GM12878 (cell line): ENCODE measurements around the gene TOGARAM1. TPM values are rescaled to one million over a fixed set of nuclear protein-coding genes. Genes with fewer than 3 reads are reported as not detected.

Experiments used
- ATAC-seq: fragments of 200-7000 bp; cut with Tn5 transposase; 3 replicates; pipeline ENCODE4 v1.9.1; 2020; ENCODE audit warnings: mild to moderate bottlenecking, moderate library complexity
- BruUV-seq: library from RNA; stranded (reverse); fragments of 400-500 nt; replicated peaks from 2 replicates; lab custom pipeline; 2021; lab: Mats Ljungman, UMichigan
- CTCF ChIA-PET: fragments of 300-600 bp; sonication (Branson Sonifier 250); formaldehyde crosslinking; extraction: SDS; loops from one replicate; lab custom pipeline; 2021; ENCODE audit warnings: inconsistent platforms; lab: Yijun Ruan, JAX
- POLR2A ChIA-PET: fragments of 350-600 bp; formaldehyde crosslinking; extraction: SDS; loops from one replicate; lab custom pipeline; 2021; ENCODE audit warnings: inconsistent platforms; lab: Charles Lee
- RAD21 ChIA-PET: fragments of 300-600 bp; sonication (Branson Sonifier 250); formaldehyde crosslinking; loops from one replicate; lab custom pipeline; 2023; ENCODE audit warnings: antibody characterized with exemption; ENCODE audit not compliant: unreplicated experiment; lab: Charles Lee
- SMC1A ChIA-PET: fragments of 300-600 bp; sonication (Branson Sonifier 250); formaldehyde crosslinking; loops from one replicate; lab custom pipeline; 2023; ENCODE audit not compliant: unreplicated experiment, uncharacterized antibody; lab: Charles Lee
- DNase-seq: peaks from one replicate; pipeline ENCODE4 v3.0.0-alpha.2; 2011; ENCODE audit warnings: low read depth, low spot score
- FAIRE-seq: peaks from 3 replicates; lab custom pipeline; 2011; peaks lifted over from hg19 to GRCh38; lab: Jason Lieb, UNC
- H2AFZ ChIP-seq: 2 replicates; pipeline ENCODE4 v1.6.0; 2011; ENCODE audit warnings: low read depth, low read length, control low read depth; ENCODE audit not compliant: control insufficient read depth
- H3K27ac ChIP-seq: 2 replicates; pipeline ENCODE4 v1.5.1; 2011; ENCODE audit warnings: control low read depth; ENCODE audit not compliant: control insufficient read depth, insufficient read depth
- H3K27me3 ChIP-seq, 2 experiments: replicated peaks in 1 of 2; 2 replicates each; pipeline versions ENCODE4 v1.6.0 to v1.6.1; 2011; ENCODE audit warnings: low read length in 1 of 2; ENCODE audit not compliant: control insufficient read depth in 2 of 2, insufficient read depth in 2 of 2
- H3K36me3 ChIP-seq, 2 experiments: 2 replicates each; pipeline ENCODE4 v1.5.1; 2011; ENCODE audit warnings: low read length in 1 of 2; ENCODE audit not compliant: control insufficient read depth in 2 of 2, insufficient read depth in 2 of 2
- H3K4me1 ChIP-seq: 2 replicates; pipeline ENCODE4 v1.6.1; 2011; ENCODE audit warnings: mild to moderate bottlenecking, low read length, moderate library complexity, mixed read lengths; ENCODE audit not compliant: control insufficient read depth, insufficient read depth
- H3K4me2 ChIP-seq: 2 replicates; pipeline ENCODE4 v1.6.0; 2011; ENCODE audit warnings: control low read depth; ENCODE audit not compliant: control insufficient read depth, insufficient read depth
- H3K4me3 ChIP-seq: fragments of 200-600 bp; sonication (generic); 2 replicates; pipeline ENCODE4 v1.5.1; 2016
- H3K79me2 ChIP-seq: 2 replicates; pipeline ENCODE4 v1.6.0; 2011; ENCODE audit warnings: low read length; ENCODE audit not compliant: control insufficient read depth, insufficient read depth
- H3K9ac ChIP-seq: 2 replicates; pipeline ENCODE4 v1.8.0; 2011; ENCODE audit warnings: low read length, control low read depth, mixed read lengths; ENCODE audit not compliant: control insufficient read depth, insufficient read depth
- H3K9me3 ChIP-seq: replicated peaks from 3 replicates; pipeline ENCODE4 v1.5.1; 2011; ENCODE audit warnings: mild to moderate bottlenecking, low read length; ENCODE audit not compliant: control insufficient read depth, insufficient read depth
- H4K20me1 ChIP-seq: 2 replicates; pipeline ENCODE4 v1.6.0; 2011; ENCODE audit not compliant: control insufficient read depth, insufficient read depth
- E4F1 ChIP-seq: fragments of 450-650 bp; IDR thresholded peaks from 2 replicates; pipeline ENCODE4 v1.6.1; 2018; ENCODE audit warnings: borderline replicate concordance, mild to moderate bottlenecking; ENCODE audit not compliant: partially characterized antibody
- EGR1 ChIP-seq, 2 experiments: IDR thresholded peaks; 1 replicate in 1 of 2; 2 replicates in 1 of 2; pipeline ENCODE4 v1.6.1; 2011 to 2012; ENCODE audit warnings: low read depth in 2 of 2, low read length in 2 of 2, borderline replicate concordance in 1 of 2, mild to moderate bottlenecking in 1 of 2, moderate library complexity in 1 of 2
- GABPA ChIP-seq: IDR thresholded peaks from 2 replicates; pipeline ENCODE4 v1.6.1; 2014; ENCODE audit warnings: antibody characterized with exemption, low read depth, mild to moderate bottlenecking, inconsistent platforms
- HDAC2 ChIP-seq: fragments of 200-600 bp; sonication (generic); IDR thresholded peaks from 2 replicates; pipeline ENCODE4 v1.6.1; 2017
- IKZF1 ChIP-seq: fragments of 450-650 bp; conservative IDR thresholded peaks from 2 replicates; pipeline ENCODE4 v1.6.1; 2017; ENCODE audit warnings: antibody characterized with exemption, mild to moderate bottlenecking
- IKZF2 ChIP-seq, 2 experiments: fragments of 450-650 bp; IDR thresholded peaks; 2 replicates each; pipeline ENCODE4 v1.6.1; 2017; ENCODE audit warnings: mild to moderate bottlenecking in 2 of 2, moderate library complexity in 2 of 2
- KAT2A ChIP-seq: conservative IDR thresholded peaks from 2 replicates; pipeline ENCODE4 v1.6.1; 2011; ENCODE audit warnings: low read depth, low read length; ENCODE audit not compliant: control insufficient read depth
- LARP7 ChIP-seq: fragments of 450-650 bp; IDR thresholded peaks from 2 replicates; pipeline ENCODE4 v1.6.1; 2017; ENCODE audit warnings: mild to moderate bottlenecking
- MXI1 ChIP-seq: fragments of 150-350 bp; IDR thresholded peaks from 2 replicates; pipeline ENCODE4 v1.6.1; 2011; ENCODE audit warnings: low read depth, mild to moderate bottlenecking, inconsistent platforms, low read length, improper control_type of control experiment
- NFXL1 ChIP-seq: fragments of 450-650 bp; IDR thresholded peaks from 2 replicates; pipeline ENCODE4 v1.6.1; 2017; ENCODE audit warnings: antibody characterized with exemption, mild to moderate bottlenecking, borderline replicate concordance
- NR2C2 ChIP-seq: IDR thresholded peaks from 2 replicates; pipeline ENCODE4 v1.6.1; 2011; ENCODE audit warnings: borderline replicate concordance, low read depth; ENCODE audit not compliant: control insufficient read depth, insufficient read length
- NR2F1 ChIP-seq: fragments of 450-650 bp; conservative IDR thresholded peaks from 2 replicates; pipeline ENCODE4 v1.6.1; 2017; ENCODE audit warnings: mild to moderate bottlenecking
- PML ChIP-seq: IDR thresholded peaks from 2 replicates; pipeline ENCODE4 v1.6.1; 2012; ENCODE audit warnings: low read length, inconsistent platforms
- RB1 ChIP-seq: fragments of 450-650 bp; formaldehyde crosslinking; IDR thresholded peaks from 2 replicates; pipeline ENCODE4 v1.6.1; 2017; ENCODE audit warnings: mild to moderate bottlenecking, borderline replicate concordance
- RELA ChIP-seq: fragments of 450-650 bp; IDR thresholded peaks from 2 replicates; pipeline ENCODE4 v1.8.0; 2014; ENCODE audit warnings: borderline replicate concordance; ENCODE audit not compliant: partially characterized antibody
- SMAD5 ChIP-seq: IDR thresholded peaks from 2 replicates; pipeline ENCODE4 v1.6.1; 2016; ENCODE audit warnings: antibody characterized with exemption, low read depth
- TAF1 ChIP-seq: IDR thresholded peaks from 2 replicates; pipeline ENCODE4 v1.6.1; 2011; ENCODE audit warnings: mild to moderate bottlenecking, low read depth, low read length, borderline replicate concordance
- USF1 ChIP-seq: IDR thresholded peaks from 2 replicates; pipeline ENCODE4 v1.6.1; 2011; ENCODE audit warnings: borderline replicate concordance, low read depth, mild to moderate bottlenecking, moderate library complexity, mixed read lengths, low read length; ENCODE audit not compliant: insufficient read depth; ENCODE audit errors: extremely low read length
- YY1 ChIP-seq: IDR thresholded peaks from 2 replicates; pipeline ENCODE4 v1.6.1; 2011; ENCODE audit warnings: low read depth, mild to moderate bottlenecking, low read length
- WGBS: methylation state at CpG from one replicate; pipeline ENCODE4 v1.1.6; 2016; ENCODE audit warnings: low lambda C conversion rate; ENCODE audit not compliant: insufficient replicate concordance, insufficient coverage; ENCODE audit errors: missing lambda C conversion rate; 5-methylcytosine and 5-hydroxymethylcytosine counted together
- in situ Hi-C: fragments of 300-500 bp; cut with MboI; formaldehyde crosslinking; loops from 9 replicates; pipeline ENCODE4 v1.14.3; 2018; ENCODE audit warnings: mixed read lengths
- intact Hi-C: fragments of 100-400 bp; cut with micrococcal nuclease; formaldehyde crosslinking; loops from one replicate; pipeline ENCODE4 v1.14.2; 2022; ENCODE audit not compliant: unreplicated experiment
- polyA plus RNA-seq, 11 experiments: library from polyadenylated mRNA; depleted of rRNA in 4 of 11; unstranded in 6 of 11; stranded (reverse) in 5 of 11; fragments of >200 nt; fragmentation: Nextera tagmentation in 4 of 11; fragmentation: Illumina TruSeq in 1 of 11; extraction: Ambion mirVana in 4 of 11; extraction: Trizol in 1 of 11; gene quantifications; 1 replicate in 1 of 11; 2 replicates in 10 of 11; pipeline versions ENCODE4 v1.2.1 to v1.2.3, GENCODE V29; 2011 to 2016; ENCODE audit warnings: inconsistent platforms in 2 of 11, missing spikeins in 2 of 11, low read depth in 1 of 11
- total RNA-seq, 4 experiments: library from RNA; depleted of rRNA in 3 of 4; stranded (reverse); fragments of >200 nt in 3 of 4; fragmentation: Illumina TruSeq in 1 of 4; extraction: Trizol in 1 of 4; gene quantifications; 2 replicates each; pipeline versions ENCODE4 v1.2.1 to v1.2.3, GENCODE V29; 2013 to 2021
- TF ChIP-seq, protein P1 (sequence below): fragments of 450-650 bp; IDR thresholded peaks from 2 replicates; pipeline ENCODE4 v1.6.1; 2017; ENCODE audit warnings: mild to moderate bottlenecking, low read depth, inconsistent platforms; ENCODE audit not compliant: poor library complexity, severe bottlenecking

The TOGARAM1 gene
- total and polyA plus RNA-seq, 10 of the 15 experiments (the other 5 are each of a cell fraction or from before 2014, with no cell fraction given): 2.1 to 14.4 (median 7.2) TPM

DNA sequence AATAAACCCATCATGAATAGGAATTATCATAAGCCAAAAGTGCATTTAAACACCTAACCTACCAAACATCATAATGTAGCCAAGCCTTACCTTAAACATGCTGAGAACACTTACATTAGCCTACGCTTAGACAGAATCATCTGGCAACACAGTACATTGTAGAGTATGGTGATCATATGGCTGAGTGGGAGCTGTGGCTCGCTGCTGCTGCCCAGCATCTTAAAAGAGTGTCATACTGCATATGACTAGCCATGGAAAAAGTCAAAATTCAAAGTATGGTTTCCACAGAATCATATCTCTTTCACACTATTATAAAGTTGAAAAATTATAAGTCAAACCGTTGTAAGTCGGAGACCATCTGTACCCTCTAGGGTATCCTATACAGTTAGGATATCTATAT, 89.9 kb downstream of the TOGARAM1 start:
- in situ Hi-C loops: no loop called here
- H3K4me2 ChIP-seq: no peak overlapping the region
- DNase-seq (no peak), ATAC-seq (no peak), FAIRE-seq (no peak)
- no peaks in the 10 kb centered on the region for H4K20me1 ChIP-seq
- no peaks in the 10 kb centered on the region for H3K79me2 ChIP-seq
- no peaks in the 10 kb centered on the region; the same call in 2 of the 3 replicates for H3K9me3 ChIP-seq
- ChIA-PET SMC1A (no interaction called here), POLR2A (no interaction called here), CTCF (no interaction called here), RAD21 (no interaction called here)
- no peak for TF ChIP-seq IKZF2 (IDR thresholded peaks at IDR 0.05)
- no peak for TF ChIP-seq PML
- TF ChIP-seq NFXL1: no peak
- no peak for TF ChIP-seq IKZF1
- TF ChIP-seq TAF1: no peak
- no peak for TF ChIP-seq GABPA
- TF ChIP-seq USF1: no peak
- TF ChIP-seq YY1: no peak
- TF ChIP-seq NR2C2: no peak
- TF ChIP-seq, protein P1, sequence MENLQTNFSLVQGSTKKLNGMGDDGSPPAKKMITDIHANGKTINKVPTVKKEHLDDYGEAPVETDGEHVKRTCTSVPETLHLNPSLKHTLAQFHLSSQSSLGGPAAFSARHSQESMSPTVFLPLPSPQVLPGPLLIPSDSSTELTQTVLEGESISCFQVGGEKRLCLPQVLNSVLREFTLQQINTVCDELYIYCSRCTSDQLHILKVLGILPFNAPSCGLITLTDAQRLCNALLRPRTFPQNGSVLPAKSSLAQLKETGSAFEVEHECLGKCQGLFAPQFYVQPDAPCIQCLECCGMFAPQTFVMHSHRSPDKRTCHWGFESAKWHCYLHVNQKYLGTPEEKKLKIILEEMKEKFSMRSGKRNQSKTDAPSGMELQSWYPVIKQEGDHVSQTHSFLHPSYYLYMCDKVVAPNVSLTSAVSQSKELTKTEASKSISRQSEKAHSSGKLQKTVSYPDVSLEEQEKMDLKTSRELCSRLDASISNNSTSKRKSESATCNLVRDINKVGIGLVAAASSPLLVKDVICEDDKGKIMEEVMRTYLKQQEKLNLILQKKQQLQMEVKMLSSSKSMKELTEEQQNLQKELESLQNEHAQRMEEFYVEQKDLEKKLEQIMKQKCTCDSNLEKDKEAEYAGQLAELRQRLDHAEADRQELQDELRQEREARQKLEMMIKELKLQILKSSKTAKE: no peak
- no peak for TF ChIP-seq HDAC2
- no peak for TF ChIP-seq SMAD5
- no peak for TF ChIP-seq MXI1
- no peak for TF ChIP-seq LARP7
- TF ChIP-seq EGR1 (IDR thresholded peaks at IDR 0.05; ENCODE audit: borderline replicate concordance in 1 of 2, low read depth in 2 of 2, low read length in 2 of 2): no peak
- TF ChIP-seq KAT2A: no peak
- TF ChIP-seq RB1: no peak
- TF ChIP-seq E4F1: no peak
- no peak for TF ChIP-seq NR2F1
- TF ChIP-seq RELA: no peak
- H2AFZ ChIP-seq: no peak overlapping the region
- 99% methylated on average over 4 of the region's 4 CpGs for WGBS
- no peak overlapping the region for H3K4me3 ChIP-seq
- BruUV-seq: no TSS peak
- H3K36me3 ChIP-seq: no peaks in the 10 kb centered on the region; a peak in 2 of 4 replicates
- no peaks in the 10 kb centered on the region for H3K4me1 ChIP-seq
- no peaks in the 10 kb centered on the region for H3K27me3 ChIP-seq
- H3K27ac ChIP-seq: no peak overlapping the region
- intact Hi-C loops: no loop called here
- H3K9ac ChIP-seq: no peak overlapping the region
